UCSD-AML1 (cell line): ENCODE data around the gene ARFIP1.
"Not testable (repeated sequence)": the region's sequence is repeated elsewhere in the genome, so short reads cannot be mapped to it uniquely, and the experiment has no call there.

Source experiments
- DNase-seq: peaks from one replicate; lab custom pipeline; 2025; ENCODE audit not compliant: unreplicated experiment; lab: John Stamatoyannopoulos, UW

Gene ARFIP1

GRCh38 chr4:152843481-152844090 is 63.8 kb downstream of the ARFIP1 start:
- DNase-seq: no peak

GRCh38 chr4:152847376-152847775 is 67.6 kb downstream of the ARFIP1 start:
- DNase-seq: no peak

- DNase-seq: no peak
Observed at GRCh38 chr4:152848508-152848907, 68.8 kb downstream of the ARFIP1 start.

GRCh38 chr4:152849350-152849749 is 69.6 kb downstream of the ARFIP1 start:
- DNase-seq: no peak

GRCh38 chr4:152850377-152850776 is 70.6 kb downstream of the ARFIP1 start:
- peak; percentile 38 for DNase-seq

- no peak for DNase-seq
Observed at GRCh38 chr4:152851226-152851625, 71.5 kb downstream of the ARFIP1 start.

GRCh38 chr4:152853293-152853692 is 73.5 kb downstream of the ARFIP1 start:
- DNase-seq: no peak

GRCh38 chr4:152854016-152854415 is 74.3 kb downstream of the ARFIP1 start:
- DNase-seq: not testable (repeated sequence)

DNA sequence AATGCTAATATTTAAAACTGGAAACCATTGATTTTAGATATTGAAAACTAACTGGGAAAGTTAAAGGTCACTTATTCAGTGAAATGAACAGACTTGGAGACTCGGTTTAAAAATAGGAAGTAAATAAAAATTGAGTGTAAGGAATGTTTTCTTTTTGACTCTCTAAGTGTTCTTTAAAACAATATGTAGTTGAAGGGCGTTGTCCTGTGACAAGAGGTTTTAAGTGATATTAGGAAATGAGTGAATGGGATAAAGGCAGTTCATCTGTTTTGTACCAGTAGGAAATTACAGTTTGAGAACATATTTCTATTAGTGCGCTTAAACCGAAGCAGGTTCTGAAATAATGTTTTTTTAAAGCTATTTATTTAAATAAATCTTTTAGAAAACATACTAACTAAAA is 77.2 kb downstream of the ARFIP1 start:
- no peak for DNase-seq

DNA sequence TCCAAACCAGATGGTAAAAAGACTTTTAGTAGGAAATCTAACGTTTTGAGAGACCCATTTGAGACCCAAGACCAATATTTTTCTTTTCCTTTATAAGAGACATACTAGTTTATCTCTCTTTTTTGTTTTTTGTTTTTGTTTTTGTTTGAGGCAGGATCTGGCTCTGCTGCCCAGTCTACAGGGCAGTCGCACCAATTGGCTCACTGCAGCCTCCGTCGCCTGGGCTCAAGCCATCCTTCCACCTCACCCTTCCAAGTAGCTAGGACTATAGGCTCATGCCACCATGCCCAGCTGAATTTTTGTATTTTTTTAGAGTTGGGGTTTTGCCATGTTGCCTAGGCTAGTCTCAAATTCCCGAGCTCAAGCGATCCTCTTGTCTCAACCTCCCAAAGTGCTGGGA is 79.2 kb downstream of the ARFIP1 start:
- no peak for DNase-seq

- no peak for DNase-seq
Observed at GRCh38 chr4:152860046-152860445, 80.3 kb downstream of the ARFIP1 start.

- no peak for DNase-seq
Observed at GRCh38 chr4:152862608-152863007, 82.9 kb downstream of the ARFIP1 start.

DNA sequence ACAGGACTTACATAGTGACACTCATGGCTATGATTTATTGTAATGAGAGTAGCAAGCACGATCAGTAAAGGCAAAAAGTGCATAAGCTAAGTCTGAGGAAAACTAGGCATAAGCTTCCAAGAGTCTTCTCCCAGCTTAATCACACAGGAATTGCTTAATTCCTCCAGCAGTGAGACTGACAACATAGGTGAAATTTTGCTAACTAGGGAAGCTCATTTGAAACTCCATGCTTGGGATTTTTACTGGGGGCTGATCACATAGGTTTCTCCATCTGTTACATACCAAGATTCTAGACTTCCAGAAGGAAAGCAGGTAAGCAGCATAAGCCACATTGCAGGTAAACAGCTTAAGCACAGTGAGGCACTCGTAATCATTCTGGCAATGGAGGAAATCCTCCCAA is 84.6 kb downstream of the ARFIP1 start:
- no peak for DNase-seq

DNA sequence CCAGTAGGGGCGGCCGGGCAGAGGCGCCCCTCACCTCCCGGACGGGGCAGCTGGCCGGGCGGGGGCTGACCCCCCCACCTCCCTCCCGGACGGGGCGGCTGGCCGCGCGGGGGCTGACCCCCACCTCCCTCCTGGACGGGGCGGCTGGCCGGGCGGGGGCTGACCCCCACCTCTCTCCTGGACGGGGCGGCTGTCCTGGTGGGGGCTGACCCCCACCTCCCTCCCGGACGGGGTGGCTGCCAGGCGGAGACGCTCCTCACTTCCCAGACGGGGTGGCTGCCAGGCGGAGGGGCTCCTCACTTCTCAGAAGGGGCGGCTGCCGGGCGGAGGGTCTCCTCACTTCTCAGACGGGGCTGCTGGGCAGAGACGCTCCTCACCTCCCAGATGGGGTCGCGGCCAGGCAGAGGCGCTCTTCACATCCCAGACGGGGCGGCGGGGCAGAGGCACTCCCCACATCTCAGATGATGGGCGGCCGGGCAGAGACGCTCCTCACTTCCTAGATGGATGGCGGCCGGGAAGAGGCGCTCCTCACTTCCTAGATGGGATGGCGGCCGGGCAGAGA is 86.8 kb downstream of the ARFIP1 start:
- not testable (repeated sequence) for DNase-seq

DNA sequence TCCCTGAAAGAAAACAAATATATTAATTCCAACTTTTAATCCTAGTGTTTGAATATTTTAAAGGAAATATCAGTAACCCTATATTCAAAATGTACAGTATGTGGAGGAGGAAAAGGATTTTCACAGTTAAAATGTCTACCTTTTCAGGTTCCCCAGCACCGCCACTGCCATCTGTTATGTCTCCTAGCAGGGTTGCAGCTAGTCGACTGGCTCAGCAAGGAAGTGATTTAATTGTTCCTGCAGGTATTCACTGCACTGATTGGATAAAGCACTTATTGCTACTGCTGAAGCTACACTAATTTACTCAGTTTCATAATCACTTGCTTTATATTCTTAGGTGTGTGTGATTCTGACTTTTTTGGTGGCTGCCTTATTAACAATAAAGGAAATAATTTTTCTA is 90.9 kb downstream of the ARFIP1 start:
- DNase-seq: no peak

DNA sequence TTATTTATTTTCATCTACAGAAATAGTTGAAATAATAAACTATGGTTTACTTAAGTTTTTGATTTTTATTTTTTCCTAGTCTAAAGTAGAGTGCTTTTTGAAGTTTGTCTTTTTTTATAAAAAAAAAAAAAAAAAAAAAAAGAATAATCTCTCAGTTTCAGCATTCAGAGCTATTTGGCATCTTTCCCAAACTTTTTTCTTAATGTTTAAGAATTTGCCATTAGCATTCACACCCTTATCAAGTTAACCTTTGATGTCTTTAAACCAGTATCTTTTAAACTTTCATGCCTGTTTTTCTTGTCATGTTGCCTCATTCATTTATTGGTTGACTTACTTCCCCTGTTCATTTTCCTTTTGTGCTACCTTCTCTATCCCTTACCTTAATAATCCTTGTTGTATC is 95.5 kb downstream of the ARFIP1 start:
- no peak for DNase-seq

DNA sequence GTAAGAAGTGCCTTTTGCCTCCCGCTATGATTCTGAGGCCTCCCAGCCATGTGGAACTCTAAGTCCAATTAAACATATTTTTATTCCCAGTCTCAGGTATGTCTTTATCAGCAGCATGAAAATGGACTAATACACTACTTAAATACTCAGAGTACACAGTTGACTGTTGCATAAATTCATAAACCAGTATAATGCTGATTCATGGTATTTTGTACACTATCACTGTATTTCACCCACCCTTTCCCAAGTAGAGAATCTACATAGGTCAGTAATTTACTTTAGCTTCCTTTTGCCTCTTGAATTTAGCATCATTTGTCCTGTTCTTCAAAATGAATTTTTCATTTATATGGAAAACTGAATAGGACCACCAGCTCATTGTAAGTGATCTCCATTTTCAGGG is 98.1 kb downstream of the ARFIP1 start:
- no peak for DNase-seq

- DNase-seq: no peak
Observed at GRCh38 chr4:152880263-152880662, 100.5 kb downstream of the ARFIP1 start.

- DNase-seq: no peak
Observed at GRCh38 chr4:152881974-152882373, 102.2 kb downstream of the ARFIP1 start.

DNA sequence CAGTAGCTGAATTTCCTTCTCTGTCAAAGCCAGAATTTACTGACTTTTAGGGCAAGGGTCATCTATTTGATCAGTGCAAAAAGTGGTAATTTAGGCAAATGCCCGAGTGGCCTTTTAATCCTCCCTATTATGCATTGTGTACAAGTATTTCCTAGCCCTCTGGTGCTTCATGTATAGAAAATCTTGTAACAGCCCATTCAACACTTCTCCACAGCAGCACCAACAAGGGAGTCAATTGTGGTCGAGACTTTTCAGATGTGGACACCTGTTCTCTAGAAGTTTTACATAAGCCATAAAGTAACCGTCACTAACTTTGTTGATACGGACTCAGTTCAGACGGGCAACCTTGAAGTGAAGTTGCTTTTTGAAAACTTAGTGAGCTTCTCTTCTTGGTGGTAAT is 105.4 kb downstream of the ARFIP1 start:
- DNase-seq: no peak

DNA sequence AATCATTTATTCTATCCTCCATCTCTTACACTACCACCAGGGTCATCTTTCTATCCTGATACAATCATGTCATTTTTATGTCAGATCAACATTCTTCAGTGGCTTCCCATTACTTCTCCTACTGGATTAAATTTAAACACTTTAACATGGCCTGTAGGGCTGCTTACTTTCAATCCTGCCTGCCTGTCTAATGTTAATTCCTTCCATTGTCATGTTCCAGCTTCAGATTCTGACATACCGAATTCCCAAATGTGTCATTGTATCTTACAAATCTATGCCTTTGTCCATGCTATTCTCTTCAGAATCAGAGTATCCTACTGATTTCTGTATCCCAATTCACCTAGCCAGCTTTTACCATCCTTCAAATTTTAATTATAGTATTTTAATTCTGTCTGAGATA is 106.4 kb downstream of the ARFIP1 start:
- no peak for DNase-seq

DNA sequence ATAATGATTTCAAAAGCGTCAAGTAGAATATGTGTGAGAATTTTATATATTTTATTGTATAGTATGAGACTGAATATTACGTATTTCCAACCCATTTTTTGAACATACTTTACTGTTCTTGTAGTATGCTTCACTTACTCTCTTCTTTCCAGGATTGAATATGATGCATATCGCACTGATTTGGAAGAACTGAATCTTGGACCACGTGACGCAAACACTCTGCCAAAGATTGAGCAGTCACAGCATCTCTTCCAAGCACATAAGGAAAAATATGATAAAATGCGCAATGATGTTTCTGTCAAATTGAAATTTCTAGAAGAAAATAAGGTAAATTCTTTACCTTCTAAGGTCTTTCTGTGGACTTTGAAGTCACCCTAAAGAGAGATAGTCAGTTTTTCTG is 108.2 kb downstream of the ARFIP1 start:
- no peak for DNase-seq

GRCh38 chr4:152892974-152893373 is 113.2 kb downstream of the ARFIP1 start:
- no peak for DNase-seq
